Measurements from ENCODE around the gene INO80B. TPM values are rescaled to one million over a fixed set of nuclear protein-coding genes. Genes with fewer than 3 reads are reported as not detected.
A peak's percentile ranks its signal among the peaks of the same experiment; 100 is the strongest.

The INO80B gene
- total and polyA plus RNA-seq, 8 donors: 4.7 to 52.2 (median 32.2) TPM; not detected in 1

- no peak for DNase-seq
- intact Hi-C loops (cut with DNase I; ENCODE audit: low total_unique reads): no loop called here
- Histone ChIP-seq H3K27ac (peak overlapping the region in 4 of 5 donors; percentile 85 to 95 (median 90)), H3K9me3 (no peaks in the 10 kb centered on the region), H3K36me3 (peaks cover 6 to 22% (median 17%) of the 10 kb centered on the region in 4 donors), H3K4me1 (peaks cover 55 to 71% (median 71%) of the 10 kb centered on the region in 4 donors), H3K4me3 (peak overlapping the region in 3 of 4 donors; percentile 47 to 67 (median 51)), H3K27me3 (peaks cover 0 to 54% (median 7%) of the 10 kb centered on the region in 3 donors)
- WGBS, 5 donors: 84 to 93% (median 90%) methylated on average over 3 of the region's 3 CpGs
- TF ChIP-seq EP300 (IDR thresholded peaks at IDR 0.05): no peak
Measured at GRCh38 chr2:74504591-74504990, 49.7 kb downstream of the INO80B start.

GRCh38 chr2:74505448-74506246, 50.8 kb downstream of the INO80B start:
- TF ChIP-seq CTCF (IDR thresholded peaks at IDR 0.05): no peak
- no peak for TF ChIP-seq POLR2A (IDR thresholded peaks at IDR 0.05)
- TF ChIP-seq POLR2AphosphoS5 (IDR thresholded peaks at IDR 0.05): no peak
- TF ChIP-seq EP300 (IDR thresholded peaks at IDR 0.05): no peak
- Histone ChIP-seq H3K4me1 (peaks cover 53 to 67% (median 65%) of the 10 kb centered on the region in 4 donors), H3K27ac (peak overlapping the region in 3 of 5 donors; percentile 6 to 99 (median 85)), H3K9me3 (no peaks in the 10 kb centered on the region), H3K36me3 (peaks cover 6 to 22% (median 17%) of the 10 kb centered on the region in 4 donors), H3K27me3 (peaks cover 0 to 54% (median under 1%) of the 10 kb centered on the region in 3 donors), H3K4me3 (peak overlapping the region in 2 of 4 donors; percentile 67 to 68)
- no peak for DNase-seq
- WGBS, 5 donors: 89 to 93% (median 91%) methylated on average over 14 of the region's 14 CpGs
- intact Hi-C loops (cut with DNase I; ENCODE audit: low total_unique reads): no loop called here

- Histone ChIP-seq H3K4me3 (peak within 1 kb of the TSS; percentile 67 to 77 (median 70)), H3K4me1 (peaks cover 47 to 56% (median 55%) of the 10 kb centered on the region in 4 donors), H3K27me3 (peaks cover 0 to 54% (median 17%) of the 10 kb centered on the region in 3 donors), H3K9me3 (no peaks in the 10 kb centered on the region), H3K36me3 (peaks cover 6 to 22% (median 17%) of the 10 kb centered on the region in 4 donors), H3K27ac (peak within 1 kb of the TSS; percentile 95 to 99 (median 98))
- intact Hi-C loops (cut with DNase I; ENCODE audit: low total_unique reads): no loop called here
- TF ChIP-seq EP300 (IDR thresholded peaks at IDR 0.05) (no peak), CTCF (IDR thresholded peaks at IDR 0.05) (peak in 2 of 7 experiments; percentile 12 to 31), POLR2A (IDR thresholded peaks at IDR 0.05) (no peak), POLR2AphosphoS5 (IDR thresholded peaks at IDR 0.05) (peak in 2 of 3 donors; percentile 32 to 82)
- DNase-seq: peak; percentile 100
- WGBS, 5 donors: 0 to 1% (median 1%) methylated on average over 53 to 56 of the region's 56 CpGs
Measured at GRCh38 chr2:74507145-74507925, 52.4 kb downstream of the INO80B start, which contains the start of gene PCGF1. Gene PCGF1, minus strand, starts transcription at chr2:74507695. Its CDS starts 27 bp downstream, at chr2:74507668.

Other genes with a start within 250 kb of the INO80B start
- gene SLC4A5, start 111.7 kb upstream of the INO80B start, total RNA-seq: 1 to 10 TPM in 3 of 5 donors, under 1 TPM in 1, not detected in 1; 0.58 to 4.8 (median 3.2) TPM
- gene SLC4A5, start 111.7 kb upstream of the INO80B start, polyA plus RNA-seq: under 1 TPM; 0.12 to 0.46 (median 0.38) TPM
- 100 to 1,000 TPM in 3 of 5 donors, 10 to 100 TPM in 2; 71.2 to 181 (median 122) TPM for gene DCTN1, start 74.8 kb upstream of the INO80B start, total RNA-seq
- gene DCTN1, start 74.8 kb upstream of the INO80B start, polyA plus RNA-seq: 10 to 100 TPM; 65.8 to 92.6 (median 83.5) TPM
- 1 to 10 TPM in 2 of 5 donors, not detected in 3; 2.7 to 3.5 TPM for gene C2orf81, start 33.5 kb upstream of the INO80B start, total RNA-seq
- 1 to 10 TPM; 1.7 to 2.2 (median 2.1) TPM for gene C2orf81, start 33.5 kb upstream of the INO80B start, polyA plus RNA-seq
- gene WDR54, start 33.4 kb upstream of the INO80B start, total RNA-seq: 1 to 10 TPM in 4 of 5 donors, not detected in 1; 3.5 to 9.8 (median 7.3) TPM
- gene WDR54, start 33.4 kb upstream of the INO80B start, polyA plus RNA-seq: 10 to 100 TPM; 10.5 to 12.8 (median 12.5) TPM
- 100 to 1,000 TPM in 2 of 5 donors, 10 to 100 TPM in 3; 16.5 to 125 (median 27.4) TPM for gene RTKN, start 13.2 kb upstream of the INO80B start, total RNA-seq
- 10 to 100 TPM; 10.8 to 27.3 (median 23.2) TPM for gene RTKN, start 13.2 kb upstream of the INO80B start, polyA plus RNA-seq
- gene WBP1, start 3.4 kb downstream of the INO80B start, total RNA-seq: 10 to 100 TPM in 4 of 5 donors, 1 to 10 TPM in 1; 1.8 to 59.4 (median 21.7) TPM
- gene WBP1, start 3.4 kb downstream of the INO80B start, polyA plus RNA-seq: 10 to 100 TPM; 78.9 to 82.4 (median 82.3) TPM
- gene MOGS, start 10.3 kb downstream of the INO80B start, total RNA-seq: 100 to 1,000 TPM in 1 of 5 donors, 10 to 100 TPM in 4; 17.5 to 130 (median 65.8) TPM
- gene MOGS, start 10.3 kb downstream of the INO80B start, polyA plus RNA-seq: 10 to 100 TPM; 15.6 to 32.2 (median 30.4) TPM
- gene MRPL53, start 17.6 kb downstream of the INO80B start, total RNA-seq: 100 to 1,000 TPM in 2 of 5 donors, 10 to 100 TPM in 2, 1 to 10 TPM in 1; 4.6 to 335 (median 18.0) TPM
- 100 to 1,000 TPM in 1 of 3 donors, 10 to 100 TPM in 2; 74.0 to 108 (median 88.6) TPM for gene MRPL53, start 17.6 kb downstream of the INO80B start, polyA plus RNA-seq
- gene CCDC142, start 27.9 kb downstream of the INO80B start, total RNA-seq: 10 to 100 TPM; 19.1 to 78.2 (median 51.3) TPM
- 1 to 10 TPM; 3.2 to 3.4 (median 3.2) TPM for gene CCDC142, start 27.9 kb downstream of the INO80B start, polyA plus RNA-seq
- 10 to 100 TPM in 4 of 5 donors, 1 to 10 TPM in 1; 4.7 to 91.2 (median 20.5) TPM for gene TTC31, start 28.0 kb downstream of the INO80B start, total RNA-seq
- gene TTC31, start 28.0 kb downstream of the INO80B start, polyA plus RNA-seq: 10 to 100 TPM; 10.5 to 11.4 (median 10.8) TPM
- 1 to 10 TPM in 2 of 5 donors, not detected in 3; 1.1 to 2.6 TPM for gene LBX2, start 44.5 kb downstream of the INO80B start, total RNA-seq
- 1 to 10 TPM; 1.1 to 2.3 (median 1.2) TPM for gene LBX2, start 44.5 kb downstream of the INO80B start, polyA plus RNA-seq
- gene PCGF1, start 52.6 kb downstream of the INO80B start, total RNA-seq: 10 to 100 TPM in 2 of 5 donors, 1 to 10 TPM in 3; 1.9 to 49.6 (median 6.4) TPM
- gene PCGF1, start 52.6 kb downstream of the INO80B start, polyA plus RNA-seq: 10 to 100 TPM; 14.7 to 20.8 (median 18.1) TPM
- gene TLX2, start 59.4 kb downstream of the INO80B start, total RNA-seq: under 1 TPM in 1 of 5 donors, not detected in 4; 0.73 TPM
- under 1 TPM in 1 of 3 donors, not detected in 2; 0.28 TPM for gene TLX2, start 59.4 kb downstream of the INO80B start, polyA plus RNA-seq
- 10 to 100 TPM in 4 of 5 donors, 1 to 10 TPM in 1; 6.6 to 42.6 (median 22.8) TPM for gene DQX1, start 71.1 kb downstream of the INO80B start, total RNA-seq
- 1 to 10 TPM; 2.1 to 5.3 (median 4.1) TPM for gene DQX1, start 71.1 kb downstream of the INO80B start, polyA plus RNA-seq
- 100 to 1,000 TPM in 4 of 5 donors, 10 to 100 TPM in 1; 74.4 to 244 (median 173) TPM for gene AUP1, start 74.6 kb downstream of the INO80B start, total RNA-seq
- gene AUP1, start 74.6 kb downstream of the INO80B start, polyA plus RNA-seq: 100 to 1,000 TPM in 2 of 3 donors, 10 to 100 TPM in 1; 97.9 to 235 (median 139) TPM
- gene HTRA2, start 74.8 kb downstream of the INO80B start, total RNA-seq: 10 to 100 TPM in 4 of 5 donors, 1 to 10 TPM in 1; 7.6 to 60.0 (median 23.7) TPM
- gene HTRA2, start 74.8 kb downstream of the INO80B start, polyA plus RNA-seq: 10 to 100 TPM; 24.4 to 31.2 (median 25.5) TPM
- gene LOXL3, start 98.9 kb downstream of the INO80B start, total RNA-seq: 10 to 100 TPM in 2 of 5 donors, 1 to 10 TPM in 2, under 1 TPM in 1; 0.89 to 49.0 (median 5.0) TPM
- 1 to 10 TPM in 2 of 3 donors, under 1 TPM in 1; 0.76 to 1.6 (median 1.1) TPM for gene LOXL3, start 98.9 kb downstream of the INO80B start, polyA plus RNA-seq
- gene DOK1, start 99.6 kb downstream of the INO80B start, total RNA-seq: 10 to 100 TPM in 3 of 5 donors, 1 to 10 TPM in 2; 5.9 to 89.3 (median 12.2) TPM
- gene DOK1, start 99.6 kb downstream of the INO80B start, polyA plus RNA-seq: 10 to 100 TPM in 2 of 3 donors, 1 to 10 TPM in 1; 8.8 to 17.7 (median 17.4) TPM
- 10 to 100 TPM in 1 of 5 donors, 1 to 10 TPM in 1, under 1 TPM in 1, not detected in 2; 0.18 to 27.1 (median 3.5) TPM for gene M1AP, start 193.2 kb downstream of the INO80B start, total RNA-seq
- gene M1AP, start 193.2 kb downstream of the INO80B start, polyA plus RNA-seq: under 1 TPM in 2 of 3 donors, not detected in 1; 0.20 to 0.31 TPM
- gene SEMA4F, start 199.2 kb downstream of the INO80B start, total RNA-seq: 10 to 100 TPM in 2 of 5 donors, 1 to 10 TPM in 3; 2.6 to 65.3 (median 4.2) TPM
- gene SEMA4F, start 199.2 kb downstream of the INO80B start, polyA plus RNA-seq: 1 to 10 TPM in 1 of 3 donors, under 1 TPM in 2; 0.46 to 1.6 (median 0.98) TPM